Measurements from ENCODE around the gene STAC2. TPM values are rescaled to one million over a fixed set of nuclear protein-coding genes. Genes with fewer than 3 reads are reported as not detected.

STAC2 gene
- total and polyA plus RNA-seq, 2 of the 13 experiments (the other 11 are each of a cell fraction or from before 2014, with no cell fraction given): not detected

DNA sequence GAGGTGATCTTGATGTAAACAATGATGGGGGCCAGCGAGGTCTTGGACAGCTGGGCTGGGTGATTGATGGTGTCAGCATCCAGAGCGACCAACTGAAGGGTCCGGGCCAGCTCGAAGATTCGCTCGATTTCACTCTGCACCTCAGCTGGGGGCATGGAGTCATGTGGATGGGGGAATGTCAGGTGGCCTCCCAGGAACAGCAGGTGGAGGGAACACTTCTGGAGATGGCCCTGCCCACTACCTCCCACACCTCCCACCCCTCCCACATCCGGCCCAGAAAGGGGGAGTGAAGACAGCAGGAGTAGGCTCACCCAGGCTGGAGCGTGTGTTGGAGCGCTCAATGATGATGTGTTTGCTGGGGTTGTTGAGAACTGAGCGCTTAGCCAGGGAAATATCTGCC lies 42.0 kb downstream of the STAC2 start:
- Histone ChIP-seq H3K4me2 (ENCODE audit: low read depth, low read length) (no peak overlapping the region), H3K79me2 (ENCODE audit: insufficient read depth, low read length) (no peaks in the 10 kb centered on the region), H3K9ac (ENCODE audit: insufficient read depth, low read depth, low read length) (no peak overlapping the region), H3K4me1 (ENCODE audit: insufficient read depth, low read length) (no peaks in the 10 kb centered on the region), H3K9me3 (ENCODE audit: low read length) (no peaks in the 10 kb centered on the region), H2AFZ (ENCODE audit: low read length) (no peak overlapping the region), H3K27ac (ENCODE audit: extremely low read length, insufficient read depth, low read length) (no peak overlapping the region), H4K20me1 (ENCODE audit: insufficient read depth, low read length) (no peaks in the 10 kb centered on the region), H3K36me3 (replicated peaks in 1 of 2; ENCODE audit: control insufficient read depth in 1 of 2, insufficient read depth in 2 of 2, low read length in 2 of 2) (peaks cover 0 to 2% of the 10 kb centered on the region in 2 experiments; a peak in 2 of 5 replicates), H3K4me3 (replicated peaks in 1 of 3; ENCODE audit: insufficient read depth in 1 of 3, low read depth in 2 of 3, low read length in 3 of 3) (no peak overlapping the region), H3K27me3 (ENCODE audit: control insufficient read depth in 1 of 2, insufficient read depth in 2 of 2, low read length in 2 of 2) (no peaks in the 10 kb centered on the region)
- no TSS peak for BruUV-seq (replicated peaks)
- WGBS (ENCODE audit: low lambda C conversion rate): 95% methylated on average over 10 of the region's 10 CpGs
- FAIRE-seq: no peak
- ChIA-PET POLR2A (no interaction called here), CTCF (ENCODE audit: low intra/inter-chr PET ratio, low total read pairs) (no interaction called here)
- DNase-seq (ENCODE audit: low spot score): no peak
- TF ChIP-seq NFYC (CRISPR knock-in tag; IDR thresholded peaks at IDR 0.05) (no peak), ZNF772 (CRISPR knock-in tag; IDR thresholded peaks at IDR 0.05) (no peak), ZNF550 (CRISPR knock-in tag; IDR thresholded peaks at IDR 0.05; ENCODE audit: borderline replicate concordance) (no peak), ZNF552 (CRISPR knock-in tag; IDR thresholded peaks at IDR 0.05; ENCODE audit: borderline replicate concordance) (no peak), U2AF1 (optimal IDR thresholded peaks at IDR 0.05; ENCODE audit: low read depth, low read length) (no peak), POLR2AphosphoS2 (IDR thresholded peaks at IDR 0.05; ENCODE audit: low read depth, low read length) (no peak), ATRX (CRISPR knock-in tag; IDR thresholded peaks at IDR 0.05; ENCODE audit: borderline replicate concordance) (no peak), FLYWCH1 (CRISPR knock-in tag; IDR thresholded peaks at IDR 0.05) (no peak), KDM5B (CRISPR knock-in tag; IDR thresholded peaks at IDR 0.05; ENCODE audit: borderline replicate concordance) (no peak), ZNF768 (CRISPR knock-in tag; IDR thresholded peaks at IDR 0.05) (no peak), TBX3 (IDR thresholded peaks at IDR 0.05; ENCODE audit: borderline replicate concordance) (no peak)
- TF ChIP-seq, protein P1, sequence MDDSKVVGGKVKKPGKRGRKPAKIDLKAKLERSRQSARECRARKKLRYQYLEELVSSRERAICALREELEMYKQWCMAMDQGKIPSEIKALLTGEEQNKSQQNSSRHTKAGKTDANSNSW (CRISPR knock-in tag; IDR thresholded peaks at IDR 0.05; ENCODE audit: borderline replicate concordance): no peak
- TF ChIP-seq, protein P2, sequence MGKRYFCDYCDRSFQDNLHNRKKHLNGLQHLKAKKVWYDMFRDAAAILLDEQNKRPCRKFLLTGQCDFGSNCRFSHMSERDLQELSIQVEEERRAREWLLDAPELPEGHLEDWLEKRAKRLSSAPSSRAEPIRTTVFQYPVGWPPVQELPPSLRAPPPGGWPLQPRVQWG (CRISPR knock-in tag; IDR thresholded peaks at IDR 0.05; ENCODE audit: borderline replicate concordance, low read depth): no peak
- in situ Hi-C loops (cut with HindIII; ENCODE audit: extremely low pct_ligation_motif_present, low pct_unique_long_range_greater_than_20kb) (no loop called here), intact Hi-C loops (cut with micrococcal nuclease; ENCODE audit: unreplicated experiment) (no loop called here)
- no peak for ATAC-seq
